Ovary (tissue), 3 donors: ENCODE results near the gene OSBPL5.

Source experiments
- POLR2A ChIP-seq: fragments of 450-650 bp; IDR thresholded peaks from one replicate; pipeline ENCODE4 v1.6.1; 2017; ENCODE audit warnings: antibody characterized with exemption, mild to moderate bottlenecking, moderate library complexity
- TF ChIP-seq, protein P1 (sequence below), 3 donors: fragments of 450-650 bp in 2 of 3; fragments of 200-600 bp in 1 of 3; IDR thresholded peaks; one replicate each; pipeline versions ENCODE4 v1.5.1 to v1.8.0; 2016 to 2022; ENCODE audit warnings: antibody characterized with exemption in 3 of 3, mild to moderate bottlenecking in 1 of 3
- donor health status: DM: no; HTN: no; CAD: no.

- no peak for TF ChIP-seq POLR2A
- TF ChIP-seq, protein P1, sequence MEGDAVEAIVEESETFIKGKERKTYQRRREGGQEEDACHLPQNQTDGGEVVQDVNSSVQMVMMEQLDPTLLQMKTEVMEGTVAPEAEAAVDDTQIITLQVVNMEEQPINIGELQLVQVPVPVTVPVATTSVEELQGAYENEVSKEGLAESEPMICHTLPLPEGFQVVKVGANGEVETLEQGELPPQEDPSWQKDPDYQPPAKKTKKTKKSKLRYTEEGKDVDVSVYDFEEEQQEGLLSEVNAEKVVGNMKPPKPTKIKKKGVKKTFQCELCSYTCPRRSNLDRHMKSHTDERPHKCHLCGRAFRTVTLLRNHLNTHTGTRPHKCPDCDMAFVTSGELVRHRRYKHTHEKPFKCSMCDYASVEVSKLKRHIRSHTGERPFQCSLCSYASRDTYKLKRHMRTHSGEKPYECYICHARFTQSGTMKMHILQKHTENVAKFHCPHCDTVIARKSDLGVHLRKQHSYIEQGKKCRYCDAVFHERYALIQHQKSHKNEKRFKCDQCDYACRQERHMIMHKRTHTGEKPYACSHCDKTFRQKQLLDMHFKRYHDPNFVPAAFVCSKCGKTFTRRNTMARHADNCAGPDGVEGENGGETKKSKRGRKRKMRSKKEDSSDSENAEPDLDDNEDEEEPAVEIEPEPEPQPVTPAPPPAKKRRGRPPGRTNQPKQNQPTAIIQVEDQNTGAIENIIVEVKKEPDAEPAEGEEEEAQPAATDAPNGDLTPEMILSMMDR (IDR thresholded peaks at IDR 0.05): no peak
Measured at GRCh38 chr11:3147257-3147619, 17.9 kb downstream of the OSBPL5 start.
